Mucosa of gallbladder (tissue), 1 donor: ENCODE measurements around the gene IGFBPL1. TPM values are rescaled to one million over a fixed set of nuclear protein-coding genes. Genes with fewer than 3 reads are reported as not detected.
"Not testable (repeated sequence)": the region's sequence is repeated elsewhere in the genome, so short reads cannot be mapped to it uniquely, and the experiment has no call there.

Experiments used
- DNase-seq: peaks from one replicate; pipeline ENCODE4 v3.0.0-alpha.2; 2020; ENCODE audit warnings: low spot score
- total RNA-seq: library from RNA; stranded (reverse); gene quantifications from one replicate; pipeline ENCODE4 v1.2.1, GENCODE V29; 2021
- donor health status: DM: no; HTN: no; CAD: no.

IGFBPL1 gene
- total RNA-seq, 1 donor from 2014 or later = 6.3 TPM

DNA sequence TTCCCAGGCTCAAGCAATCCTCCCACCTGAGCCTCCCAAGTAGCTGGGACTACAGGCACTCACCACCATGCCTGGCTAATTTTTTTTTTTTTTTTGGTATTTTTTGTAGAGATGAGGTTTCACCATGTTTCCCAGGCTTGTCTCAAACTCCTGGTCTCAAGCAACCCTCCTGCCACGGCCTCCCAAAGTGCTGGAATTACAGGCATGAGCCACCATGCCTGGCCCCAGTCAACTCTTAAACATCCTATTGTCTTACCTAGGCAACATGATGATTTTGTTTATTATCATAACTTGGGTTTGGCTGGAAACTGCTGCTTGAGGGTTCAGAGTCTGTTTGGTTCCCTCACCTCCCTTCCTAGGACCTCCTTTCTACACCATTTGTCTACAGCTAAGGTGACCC, 25.1 kb downstream of the IGFBPL1 start:
- DNase-seq = not testable (repeated sequence)

DNA sequence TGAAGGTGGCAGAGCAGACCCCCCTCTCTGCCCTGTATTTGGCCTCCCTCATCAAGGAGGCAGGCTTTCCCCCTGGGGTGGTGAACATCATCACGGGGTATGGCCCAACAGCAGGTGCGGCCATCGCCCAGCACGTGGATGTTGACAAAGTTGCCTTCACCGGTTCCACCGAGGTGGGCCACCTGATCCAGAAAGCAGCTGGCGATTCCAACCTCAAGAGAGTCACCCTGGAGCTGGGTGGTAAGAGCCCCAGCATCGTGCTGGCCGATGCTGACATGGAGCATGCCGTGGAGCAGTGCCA, 27.9 kb downstream of the IGFBPL1 start:
- no peak for DNase-seq

DNA sequence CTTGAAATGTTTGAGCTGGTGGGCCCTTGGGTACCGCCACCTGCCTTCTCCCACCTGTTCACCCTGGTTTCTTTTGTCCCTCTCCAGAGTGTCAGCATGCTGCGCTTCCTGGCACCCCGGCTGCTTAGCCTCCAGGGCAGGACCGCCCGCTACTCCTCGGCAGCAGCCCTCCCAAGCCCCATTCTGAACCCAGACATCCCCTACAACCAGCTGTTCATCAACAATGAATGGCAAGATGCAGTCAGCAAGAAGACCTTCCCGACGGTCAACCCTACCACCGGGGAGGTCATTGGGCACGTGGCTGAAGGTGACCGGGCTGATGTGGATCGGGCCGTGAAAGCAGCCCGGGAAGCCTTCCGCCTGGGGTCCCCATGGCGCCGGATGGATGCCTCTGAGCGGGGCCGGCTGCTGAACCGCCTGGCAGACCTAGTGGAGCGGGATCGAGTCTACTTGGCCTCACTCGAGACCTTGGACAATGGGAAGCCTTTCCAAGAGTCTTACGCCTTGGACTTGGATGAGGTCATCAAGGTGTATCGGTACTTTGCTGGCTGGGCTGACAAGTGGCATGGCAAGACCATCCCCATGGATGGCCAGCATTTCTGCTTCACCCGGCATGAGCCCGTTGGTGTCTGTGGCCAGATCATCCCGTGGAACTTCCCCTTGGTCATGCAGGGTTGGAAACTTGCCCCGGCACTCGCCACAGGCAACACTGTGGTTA, 28.4 kb downstream of the IGFBPL1 start:
- no peak for DNase-seq

DNA sequence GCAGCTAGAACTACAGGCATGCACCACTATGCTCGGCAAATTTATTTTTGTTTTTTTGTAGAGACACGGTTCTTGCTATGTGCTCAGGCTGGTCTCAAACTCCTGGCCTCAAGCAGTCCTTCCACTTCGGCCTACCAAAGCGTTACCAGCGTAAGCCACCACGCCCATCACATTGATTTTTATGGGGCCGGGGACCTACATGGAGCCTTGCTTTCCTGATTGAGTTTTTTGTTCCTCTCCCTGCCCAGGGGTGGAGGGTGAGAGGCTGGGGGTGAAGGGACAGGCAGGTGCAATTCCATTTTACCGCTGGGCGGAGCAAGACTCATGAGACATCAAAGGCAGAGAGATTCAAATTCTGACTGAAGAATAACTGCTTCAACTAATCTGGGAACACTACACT, 29.8 kb downstream of the IGFBPL1 start:
- no peak for DNase-seq

DNA sequence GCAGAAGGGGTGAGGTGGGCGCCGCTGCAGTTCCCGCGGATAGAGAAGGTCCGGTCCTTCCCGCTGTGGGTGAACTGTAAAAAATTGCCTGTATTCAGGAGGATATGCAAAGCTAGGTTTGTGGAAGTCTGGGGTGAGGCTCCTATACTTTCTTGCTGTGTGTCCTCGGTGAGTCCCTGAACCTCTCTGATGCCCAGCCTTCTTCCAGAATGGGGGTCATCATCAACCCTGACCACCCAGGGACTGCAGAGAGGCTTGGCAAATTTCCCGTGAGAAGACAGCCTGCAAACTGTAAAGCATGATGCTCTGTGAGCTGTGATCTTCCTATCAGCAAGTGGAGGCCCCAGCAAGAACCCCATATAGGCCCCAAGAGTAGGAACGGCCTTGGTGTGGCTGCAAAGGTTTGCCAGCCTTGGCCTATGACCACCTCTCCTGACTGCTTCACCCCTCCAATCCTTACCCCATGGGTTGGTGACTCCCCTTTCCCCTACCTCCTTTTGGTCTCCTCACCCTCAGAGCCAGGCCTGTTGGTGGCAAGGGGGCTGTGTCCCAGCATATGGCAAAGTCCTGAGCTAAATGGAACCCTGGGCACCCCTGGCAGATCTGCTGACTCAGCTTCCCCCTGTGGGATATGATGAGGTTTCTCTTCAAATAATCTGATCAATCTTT, 31.0 kb downstream of the IGFBPL1 start:
- DNase-seq = no peak

DNA sequence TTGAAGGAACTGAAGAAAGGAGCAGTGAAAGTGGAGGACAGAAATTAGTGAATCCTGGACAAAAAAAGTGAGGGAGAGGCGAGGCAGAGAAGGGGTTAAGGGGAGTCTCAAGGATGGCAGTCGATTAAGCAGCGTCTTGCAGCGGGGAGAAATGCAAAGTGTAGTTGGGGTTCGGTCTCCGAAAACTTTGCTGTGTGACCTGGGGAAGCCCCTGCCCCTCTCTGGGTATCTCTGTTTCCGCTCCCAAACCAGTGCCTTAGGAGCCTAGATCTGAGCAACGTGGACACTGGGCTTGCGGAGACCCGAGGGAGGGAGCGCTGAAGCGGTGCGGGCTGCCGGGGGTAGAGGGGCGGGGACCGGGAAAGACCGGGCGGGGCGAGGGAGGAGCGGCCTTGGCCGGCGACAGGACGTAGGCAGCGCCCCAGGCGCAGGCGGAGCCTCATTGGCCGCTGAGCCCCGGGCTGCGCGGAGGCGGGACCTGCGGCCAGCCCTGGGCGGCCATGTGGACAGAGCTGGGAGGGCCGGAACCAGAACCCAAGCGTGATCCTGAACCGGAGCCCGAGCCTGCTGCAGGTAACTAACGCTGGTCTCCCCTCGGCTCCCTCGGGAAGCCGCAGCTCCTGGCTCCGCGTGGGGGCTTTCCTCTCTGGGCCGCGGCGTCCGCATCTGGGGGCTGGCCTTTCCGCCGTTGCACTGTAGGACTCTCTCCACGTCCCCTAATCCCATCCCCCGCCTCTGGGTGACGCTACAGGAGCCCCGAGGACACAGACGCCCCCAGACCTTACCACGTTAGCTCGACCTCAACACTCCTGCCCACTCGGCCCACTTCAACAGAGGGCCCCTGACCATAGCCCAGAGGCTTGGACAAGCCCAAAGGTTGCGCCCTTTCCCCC, 31.8 kb downstream of the IGFBPL1 start, which contains the start of gene ALDH1B1:
TSS of gene ALDH1B1 (plus strand) at position 468 of the 893 bp plus-strand sequence. CDS start 3,047 bp downstream, outside the sequence.
- peak; percentile 89 for DNase-seq

DNA sequence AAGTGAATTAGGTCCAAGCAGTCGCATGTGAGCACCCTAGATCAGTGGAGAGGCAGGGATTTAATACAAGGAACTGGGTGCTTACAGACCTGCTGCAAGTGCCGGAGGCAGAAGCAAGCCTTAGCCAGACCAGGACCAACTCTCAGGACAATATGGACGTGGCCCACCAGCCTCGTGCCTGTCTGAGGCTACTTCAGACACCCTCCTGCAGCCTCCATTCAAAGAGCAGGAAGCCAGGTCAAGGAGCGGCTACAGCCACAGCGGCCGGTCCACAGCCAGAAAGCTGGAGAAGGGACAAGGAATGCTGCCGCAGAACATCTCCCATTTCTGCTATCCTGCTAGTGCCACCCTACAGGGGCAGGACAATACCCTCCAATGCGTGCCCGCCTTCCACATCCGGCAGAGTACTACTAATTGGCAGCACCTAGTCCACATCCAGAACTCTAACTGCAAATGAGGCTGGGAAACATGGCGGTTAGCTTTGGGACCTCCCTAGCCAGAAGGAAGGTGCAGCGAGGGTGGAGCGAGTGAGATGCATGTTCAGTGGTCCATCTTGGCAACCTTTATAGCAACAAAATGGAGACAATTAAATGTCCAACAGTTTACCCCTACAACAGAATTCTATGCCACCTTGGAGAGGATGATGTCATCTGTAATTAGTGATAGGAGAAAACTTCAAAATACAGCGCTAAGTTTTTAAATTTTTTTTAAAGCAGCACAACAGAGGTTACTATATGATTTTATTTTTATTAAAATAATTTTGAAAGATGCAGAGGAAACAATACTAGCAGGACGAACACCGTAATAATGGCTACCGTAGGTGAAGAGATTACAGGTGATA, 32.8 kb downstream of the IGFBPL1 start:
- DNase-seq = no peak

DNA sequence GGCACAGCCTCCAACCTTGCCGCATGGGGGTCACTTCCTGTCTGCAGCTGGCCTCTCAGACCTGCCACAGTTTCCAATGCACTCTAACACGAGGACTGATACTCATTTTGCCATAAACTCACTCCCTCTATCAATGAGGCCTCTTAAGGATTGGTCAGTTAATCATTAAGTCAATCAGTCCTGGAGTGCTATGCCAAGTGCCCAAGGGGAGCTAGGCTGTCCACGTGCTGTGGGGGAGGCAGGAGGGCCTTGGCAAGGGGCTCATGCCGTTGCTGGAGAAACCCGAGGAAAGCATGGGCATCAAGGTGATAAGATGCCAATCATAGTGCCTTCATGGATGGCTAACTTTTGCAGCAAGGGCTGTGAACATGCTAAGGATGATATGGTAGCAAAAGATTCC, 33.4 kb downstream of the IGFBPL1 start:
- DNase-seq = no peak

DNA sequence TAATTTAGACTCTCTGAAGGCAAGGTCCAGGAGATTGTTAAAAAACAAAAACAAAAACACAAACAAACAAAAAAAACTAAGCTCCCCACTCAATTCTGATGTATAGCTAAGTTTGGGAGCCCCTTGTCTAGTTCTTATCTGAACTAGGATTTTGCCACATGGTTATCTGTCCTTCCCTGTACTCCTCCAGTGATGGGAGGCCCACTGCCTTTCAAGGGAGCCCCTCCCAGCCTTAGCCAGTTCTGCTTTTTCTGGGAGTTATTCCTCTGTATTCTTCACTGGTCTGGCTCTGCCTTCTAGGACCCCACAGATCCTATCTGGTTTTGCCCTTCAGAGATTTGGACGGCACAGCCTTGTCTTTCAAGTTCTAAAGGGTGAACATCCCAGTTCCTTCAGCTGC, 33.8 kb downstream of the IGFBPL1 start:
- no peak for DNase-seq

DNA sequence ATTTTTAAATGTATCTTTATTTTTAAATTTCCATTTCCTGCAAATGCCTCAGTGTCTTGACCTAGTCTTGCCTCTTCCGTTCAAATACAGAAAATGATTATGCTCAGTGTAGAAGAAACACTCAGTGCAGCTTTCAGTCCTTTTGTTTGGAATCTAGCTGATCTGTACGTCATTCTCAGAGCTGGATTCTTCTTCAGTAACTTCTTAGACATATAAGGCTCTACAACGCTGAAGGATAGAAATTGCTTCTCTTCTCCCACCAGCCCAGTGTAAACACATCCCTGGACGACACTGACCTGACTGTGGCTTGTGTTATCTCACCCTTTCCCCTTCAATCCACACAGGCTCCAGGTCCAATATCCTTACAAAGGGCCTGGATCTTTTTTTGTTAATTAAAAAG, 34.9 kb downstream of the IGFBPL1 start:
- no peak for DNase-seq

DNA sequence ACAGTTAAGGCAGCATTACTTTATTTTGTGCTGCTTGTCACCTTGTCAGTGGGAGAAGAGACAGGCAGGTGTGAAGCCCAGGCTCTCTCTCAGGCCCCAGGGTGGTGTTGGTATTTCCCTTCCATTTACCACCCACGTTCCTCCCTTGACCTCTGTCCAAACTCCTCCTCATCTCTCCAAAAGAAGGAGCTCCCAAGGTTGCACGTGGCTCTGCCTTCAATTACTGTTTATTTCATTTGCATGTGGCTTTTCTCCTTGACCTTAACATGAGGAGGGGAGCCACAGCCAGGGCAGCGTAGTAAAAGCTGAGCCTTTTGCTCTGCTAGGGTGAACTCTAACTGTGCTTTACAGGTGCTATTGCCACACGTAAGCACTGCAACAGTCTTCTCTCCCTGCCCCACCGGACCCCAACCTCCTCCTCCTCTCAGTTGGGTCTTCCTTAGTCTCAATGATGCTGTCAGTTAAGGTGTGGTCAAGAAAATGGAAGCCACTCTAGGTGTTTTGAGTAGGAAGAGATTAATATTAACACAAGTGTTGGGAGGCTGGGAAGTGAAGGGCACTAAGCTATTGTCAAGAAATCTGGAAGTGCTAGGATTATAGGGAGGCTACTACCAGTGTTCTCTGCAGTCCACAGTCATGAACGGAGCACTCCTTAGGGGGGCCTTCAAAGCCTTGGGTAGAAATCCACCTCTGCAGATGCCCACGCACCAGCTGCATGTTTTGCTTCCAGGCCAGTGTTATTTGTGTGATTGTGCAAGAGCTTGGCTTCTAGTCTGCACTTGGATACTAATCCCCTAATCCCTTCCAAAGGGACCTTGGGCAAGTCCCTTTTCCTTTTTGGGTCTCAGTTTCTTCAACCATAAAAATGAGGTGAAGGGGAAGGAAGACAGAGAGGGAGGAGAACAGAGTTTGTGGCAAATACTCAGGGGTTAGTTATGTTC, 35.7 kb downstream of the IGFBPL1 start:
- DNase-seq = peak; percentile 37

DNA sequence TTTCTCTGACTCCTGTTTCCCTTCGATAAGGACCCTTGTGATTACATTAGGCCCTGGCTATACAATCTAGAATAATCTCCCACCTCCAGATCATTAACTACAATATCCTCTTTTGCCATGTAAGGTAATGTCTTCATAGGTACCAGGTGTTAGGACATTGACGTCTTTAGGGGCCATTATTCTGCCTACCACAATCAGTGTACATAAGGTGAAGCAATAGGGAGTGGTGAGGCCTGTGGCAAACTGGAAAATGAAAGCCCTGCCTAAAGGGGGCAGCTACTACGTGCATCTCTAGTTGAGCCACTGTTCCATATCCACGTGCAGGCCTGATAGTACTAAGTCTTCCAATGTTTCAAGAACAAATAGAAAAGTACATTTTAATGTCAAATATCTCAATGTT, 36.5 kb downstream of the IGFBPL1 start:
- DNase-seq = no peak

DNA sequence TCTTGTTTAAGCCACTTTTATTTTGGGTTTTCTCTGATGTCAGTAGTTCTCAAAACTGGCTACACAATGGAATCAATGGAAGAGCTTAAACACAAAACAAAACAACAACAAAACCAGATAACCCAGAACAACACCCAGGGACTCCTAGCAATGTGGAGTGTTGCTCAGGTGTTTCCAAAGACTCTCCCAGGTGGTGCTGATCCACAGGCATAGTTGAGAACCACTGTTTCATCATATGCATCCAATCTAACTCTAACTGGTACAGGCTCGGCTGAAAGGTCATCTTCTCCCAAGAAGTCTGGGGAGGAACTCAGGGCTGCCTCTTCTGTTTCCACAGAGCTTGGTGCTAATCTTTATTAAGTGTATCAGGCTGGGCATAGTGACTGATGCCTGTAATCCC, 37.2 kb downstream of the IGFBPL1 start:
- no peak for DNase-seq

DNA sequence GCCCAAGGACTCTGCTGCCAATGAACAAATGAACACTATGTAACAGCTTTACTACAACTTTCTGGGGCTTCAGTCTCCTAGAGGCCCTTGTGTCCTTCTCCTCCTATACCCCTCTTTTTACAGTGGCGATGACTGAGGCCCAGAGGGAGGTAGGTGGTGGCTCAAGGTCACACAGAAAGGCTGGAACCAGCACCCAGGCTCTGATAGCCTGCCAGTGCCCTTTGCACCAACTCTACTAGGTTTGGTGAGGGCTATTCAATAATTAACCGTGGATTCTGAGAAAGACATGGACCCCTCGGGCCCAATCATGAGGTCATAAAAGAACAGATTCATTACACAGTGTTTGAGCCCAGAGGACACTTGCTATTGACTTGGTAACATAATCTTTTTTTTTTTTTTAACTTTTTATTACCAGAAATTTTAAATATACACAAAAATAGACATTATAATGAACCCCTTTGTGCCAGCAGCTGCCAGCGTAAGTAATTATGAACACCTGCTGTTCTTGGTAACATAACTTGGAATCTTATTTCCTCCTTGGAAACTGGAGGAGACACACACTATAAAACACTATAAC, 37.8 kb downstream of the IGFBPL1 start:
- no peak for DNase-seq

DNA sequence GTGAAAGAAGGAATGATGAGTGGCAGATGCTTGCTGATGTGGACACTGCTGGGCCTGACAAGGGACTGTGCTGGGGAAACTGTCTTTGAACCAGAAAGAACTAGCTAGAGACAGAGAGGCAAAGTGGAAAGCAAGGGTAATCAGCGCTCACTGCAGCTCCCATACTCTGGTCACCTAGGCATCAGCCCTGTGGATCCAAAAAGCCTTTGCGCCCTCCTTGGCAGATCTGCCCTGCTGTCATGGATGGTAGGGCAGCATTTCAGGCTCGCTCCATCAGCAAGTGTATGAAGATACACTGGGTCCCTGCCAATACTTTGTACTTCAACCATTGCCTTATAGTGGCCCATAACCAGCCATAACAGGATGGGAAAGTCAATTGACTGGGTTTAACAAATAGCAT, 38.4 kb downstream of the IGFBPL1 start:
- no peak for DNase-seq

DNA sequence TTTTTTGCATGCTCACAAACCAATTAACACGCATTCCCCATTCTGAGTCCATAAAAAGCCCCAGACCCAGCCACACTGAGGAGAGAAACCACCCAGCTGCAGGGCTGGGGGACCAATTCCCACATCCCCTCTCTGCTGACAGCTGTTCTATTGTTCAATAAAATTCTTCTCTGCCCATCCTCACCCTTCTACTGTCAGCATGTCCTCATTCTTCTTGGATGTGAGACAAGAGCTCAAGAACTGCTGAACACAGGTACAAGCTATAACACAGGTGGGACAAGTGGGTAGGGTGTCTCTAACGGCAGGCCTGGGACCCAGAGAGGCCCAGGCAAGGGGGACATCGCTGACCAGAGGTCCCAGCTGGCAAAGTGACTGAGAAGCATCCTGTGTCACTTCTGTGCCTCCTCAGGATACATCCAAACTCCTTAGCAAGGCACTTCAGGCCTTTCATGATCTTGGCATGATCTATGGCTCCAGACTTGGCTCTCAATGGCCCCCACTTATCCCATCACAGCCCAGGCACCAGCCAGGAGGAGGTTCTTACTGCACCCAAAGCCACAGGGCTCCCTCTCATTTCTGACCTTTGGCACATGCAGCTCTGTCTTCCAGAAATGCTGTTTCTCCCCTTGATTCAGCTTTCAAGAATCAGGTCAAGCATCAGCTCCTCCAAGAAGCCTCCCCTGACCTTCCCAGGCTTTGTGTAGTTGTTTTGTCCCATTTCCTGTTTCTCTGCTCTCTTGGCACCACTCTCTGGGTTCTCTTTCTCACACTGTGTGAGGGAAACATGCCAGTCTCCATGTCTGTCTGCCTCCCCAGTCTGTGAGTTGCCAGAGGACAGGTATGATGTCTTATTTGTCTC, 39.0 kb downstream of the IGFBPL1 start:
- no peak for DNase-seq

DNA sequence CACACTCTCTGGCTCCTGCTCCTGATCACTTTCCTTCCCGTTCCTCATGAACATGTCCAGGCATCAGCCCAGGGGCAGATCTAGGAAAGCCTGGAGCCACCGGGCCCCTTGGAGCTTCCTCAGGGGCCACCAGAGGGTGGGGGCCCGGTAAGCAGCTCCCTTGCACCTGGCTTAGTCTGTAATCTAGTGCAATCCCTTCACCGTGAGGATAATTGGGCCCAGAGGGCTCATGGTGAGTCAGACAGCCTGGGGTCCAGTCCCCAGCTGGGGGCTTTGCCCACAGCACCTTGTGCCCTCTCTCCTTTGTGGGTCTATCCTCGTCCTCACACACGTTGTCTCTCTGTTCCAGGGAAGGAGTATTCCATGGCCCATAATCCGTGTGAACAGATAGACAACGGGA, 42.1 kb downstream of the IGFBPL1 start:
- DNase-seq = no peak

DNA sequence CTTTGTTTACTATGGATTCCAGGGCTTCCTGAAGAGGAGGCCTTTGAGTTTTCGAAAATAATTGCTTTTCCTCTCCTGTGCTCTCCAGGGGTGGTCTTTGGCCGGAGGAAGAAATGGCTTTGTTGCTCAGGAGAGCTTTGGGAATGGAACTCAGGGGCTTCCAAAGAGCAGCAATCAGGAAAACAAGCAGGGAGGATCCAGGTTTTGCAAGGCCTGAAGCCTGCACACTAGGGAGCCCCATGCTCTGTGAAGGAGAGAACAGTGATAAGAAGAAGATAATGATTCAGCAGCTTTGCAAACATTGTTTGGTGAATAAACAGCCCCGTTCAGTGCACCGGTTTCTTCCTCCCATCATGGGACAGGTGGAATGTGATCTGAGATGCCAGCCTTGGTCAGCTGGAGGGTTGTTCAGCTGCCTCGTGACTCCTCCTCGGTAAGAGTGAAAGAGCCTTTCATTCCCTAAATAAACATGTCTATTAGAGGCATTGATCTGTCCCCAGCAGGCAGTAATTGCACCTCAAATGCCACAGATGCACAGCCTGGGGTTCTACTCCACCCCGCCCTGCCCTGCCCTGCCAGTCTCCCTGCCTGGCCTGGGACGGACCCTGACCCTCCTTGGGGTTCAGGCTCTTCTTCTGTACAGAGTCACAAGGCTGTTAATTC, 43.3 kb downstream of the IGFBPL1 start:
- DNase-seq = peak; percentile 92
